Suppressor macrophage treated with lipopolysaccharide for 1 hour (primary cell): ENCODE measurements around the gene POLRMT.

Source experiments
- DNase-seq, 3 donors: peaks; one replicate each; pipeline ENCODE4 v3.0.0-alpha.2; 2020 to 2022

Gene POLRMT

DNA sequence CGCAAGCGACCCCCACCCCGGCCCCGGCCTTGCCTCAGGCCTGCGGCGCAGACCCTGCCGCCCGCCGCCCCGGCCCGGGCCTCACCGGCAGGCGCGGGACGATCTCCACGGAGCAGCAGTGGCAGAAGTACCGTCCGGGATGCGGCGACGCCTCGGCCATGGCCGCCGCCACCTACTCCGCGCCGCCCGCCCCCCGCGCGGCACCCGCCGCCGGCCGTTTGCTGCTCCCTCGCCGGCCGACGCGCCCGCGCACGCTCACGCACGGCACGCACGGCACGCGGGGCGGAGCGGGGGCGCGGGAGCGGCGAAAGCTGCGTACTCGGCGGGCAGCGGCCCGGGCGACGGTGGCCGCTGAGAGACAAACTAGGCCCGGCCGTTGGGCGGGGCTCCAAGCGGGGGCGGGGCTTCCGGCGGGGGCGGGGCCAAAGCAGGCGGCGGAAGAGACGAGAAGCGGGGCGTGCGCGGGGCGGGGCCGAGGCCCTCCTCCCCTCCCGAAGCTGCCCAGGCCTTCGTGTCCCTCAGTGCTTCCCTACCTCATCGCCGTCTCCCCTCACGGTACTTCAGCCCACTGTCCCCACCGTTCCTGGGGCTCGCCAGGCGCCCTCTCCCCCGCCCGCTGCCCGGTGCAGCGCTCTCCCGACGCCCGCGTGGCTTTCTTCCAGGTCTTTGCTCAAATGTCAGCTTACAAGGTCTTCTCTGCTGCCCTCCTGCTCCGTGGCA is 29.8 kb upstream of the POLRMT start, which contains the start of gene RNF126:
Gene RNF126 (minus strand): TSS at position 253 of the 720 bp plus-strand sequence. CDS start 93 bp downstream, at position 160.
- peak; percentile 92 to 98 (median 96) for DNase-seq

DNA sequence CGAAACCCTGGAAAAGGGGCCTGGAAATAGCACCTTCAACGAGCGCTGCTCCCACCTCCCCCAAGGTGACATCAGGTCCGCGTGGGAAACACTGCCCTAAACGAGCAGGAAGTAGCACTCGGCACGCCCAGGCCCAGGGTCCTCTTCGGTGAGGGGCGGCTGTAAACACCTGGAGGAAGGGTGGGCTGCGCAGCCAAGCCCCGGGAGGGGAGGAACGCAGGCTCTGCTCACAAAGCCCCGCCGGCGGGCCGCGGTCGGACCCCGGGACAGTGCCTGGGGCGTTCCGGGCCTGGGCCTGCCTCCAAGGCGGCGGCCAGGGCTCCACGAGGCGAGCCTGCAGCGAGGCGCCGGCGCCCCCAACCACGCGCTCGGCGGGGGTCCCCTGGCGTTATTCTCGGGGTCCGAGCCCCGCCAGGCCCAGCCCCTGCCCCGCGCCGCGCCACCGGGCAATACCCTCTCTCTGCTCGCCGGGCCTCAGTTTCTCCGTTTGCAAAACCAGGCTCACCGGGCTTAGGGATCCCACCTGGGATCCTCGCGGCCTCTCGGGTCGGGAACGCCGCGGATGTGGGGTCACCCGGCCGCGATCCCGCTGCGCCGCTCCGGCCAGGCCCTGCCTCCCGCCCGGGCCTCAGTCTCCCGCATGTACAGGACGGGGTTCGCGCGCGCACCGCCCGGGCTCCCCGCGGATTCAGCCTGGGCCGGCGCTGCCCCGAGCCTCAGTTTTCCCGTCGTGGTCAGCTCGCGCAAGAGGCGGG is 29.0 kb upstream of the POLRMT start:
- DNase-seq: peak; percentile 60 to 70 (median 62)

DNA sequence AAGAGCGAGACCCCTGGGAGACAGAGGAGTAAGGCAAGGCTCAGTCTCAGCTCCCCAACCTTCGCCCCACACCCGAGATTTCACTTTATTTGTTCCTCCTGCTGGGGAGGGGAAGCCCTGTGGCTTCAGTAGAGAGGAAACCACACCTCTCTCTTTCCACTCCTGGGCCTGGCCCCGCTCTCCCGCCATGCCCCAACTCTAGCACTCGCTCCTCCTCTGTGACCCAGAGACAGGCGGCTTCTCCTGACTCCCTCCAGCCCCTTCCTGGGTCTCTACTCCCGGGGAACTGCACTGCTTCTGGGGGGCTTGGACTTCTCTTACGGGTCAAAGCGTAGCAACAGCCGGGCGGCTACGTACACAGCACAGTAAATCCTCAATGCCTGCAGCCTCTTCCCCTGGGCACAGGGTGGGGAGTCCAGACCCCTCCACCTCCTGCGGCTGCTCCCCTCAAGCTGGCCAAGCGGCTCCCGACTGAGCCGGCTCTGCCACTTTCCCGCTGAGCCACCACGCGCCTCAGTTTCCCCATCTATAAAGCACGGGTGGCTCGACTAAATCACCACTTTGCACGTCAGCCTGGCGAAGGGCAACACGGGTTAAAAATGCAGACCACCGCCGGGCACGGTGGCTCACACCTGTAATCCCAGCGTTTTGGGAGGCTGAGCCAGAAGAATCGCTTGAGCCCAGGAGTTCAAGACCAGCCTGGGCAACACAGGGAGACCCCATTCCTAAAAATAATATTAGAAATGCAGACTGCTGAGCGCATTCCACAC is 28.3 kb upstream of the POLRMT start:
- peak; percentile 55 to 66 (median 59) for DNase-seq

DNA sequence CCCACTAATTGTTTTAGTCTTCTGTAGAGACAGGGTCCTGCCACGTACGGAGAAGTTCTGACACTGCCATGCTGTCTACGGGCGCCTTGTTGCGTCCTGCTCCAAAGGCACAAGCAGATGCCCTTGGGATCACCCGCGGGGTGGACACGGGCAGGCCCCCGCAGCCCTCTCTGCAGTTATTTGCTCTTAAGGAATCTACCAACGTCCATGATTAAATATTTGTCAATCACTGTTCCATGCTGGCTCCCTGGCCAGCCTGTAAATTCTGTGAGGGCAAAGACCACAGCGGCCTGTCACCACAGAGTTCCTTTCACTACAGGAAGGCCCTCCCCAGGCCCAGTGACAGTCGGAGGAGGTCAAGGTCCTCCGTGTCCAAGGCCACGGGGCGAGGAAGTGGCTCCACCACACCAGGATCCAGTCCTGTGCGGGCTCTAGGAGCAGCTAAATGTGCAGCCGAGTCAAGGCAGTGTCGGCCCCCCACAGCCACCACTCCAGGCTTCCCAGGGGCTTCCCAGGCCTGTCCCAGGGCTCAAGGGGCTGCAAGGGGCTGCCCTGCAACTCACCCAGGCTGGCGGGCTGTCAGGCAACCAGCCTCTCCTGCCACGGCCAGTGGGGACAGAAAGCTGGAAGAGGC is 27.6 kb upstream of the POLRMT start:
- peak in 1 of 3 donors; percentile 39 for DNase-seq

- DNase-seq: peak in 1 of 3 donors; percentile 37
These were observed 25.8 kb upstream of the POLRMT start for GRCh38 chr19:658916-659839.

- DNase-seq: no peak
These were observed 24.9 kb upstream of the POLRMT start for GRCh38 chr19:658059-658839.

DNA sequence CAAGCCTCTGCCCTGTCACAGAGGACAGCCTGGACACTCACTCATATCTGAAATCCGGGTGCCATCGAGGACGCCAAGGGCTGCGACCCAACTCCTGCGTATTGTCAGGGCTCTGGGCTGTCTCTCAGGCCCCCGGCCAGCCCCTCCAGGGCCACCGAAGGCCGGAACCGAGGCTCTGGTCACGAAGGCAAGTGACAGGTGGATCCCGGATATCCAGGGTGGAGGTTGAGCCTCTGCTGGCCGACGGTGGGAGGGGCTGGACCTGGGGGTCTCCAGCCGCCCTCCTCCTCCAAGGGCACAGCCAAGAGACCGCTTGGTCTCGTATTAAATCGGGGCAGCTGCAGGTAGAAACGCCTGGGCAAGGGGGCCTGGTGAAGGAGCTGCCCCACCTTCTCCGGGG is 24.3 kb upstream of the POLRMT start:
- DNase-seq: no peak

DNA sequence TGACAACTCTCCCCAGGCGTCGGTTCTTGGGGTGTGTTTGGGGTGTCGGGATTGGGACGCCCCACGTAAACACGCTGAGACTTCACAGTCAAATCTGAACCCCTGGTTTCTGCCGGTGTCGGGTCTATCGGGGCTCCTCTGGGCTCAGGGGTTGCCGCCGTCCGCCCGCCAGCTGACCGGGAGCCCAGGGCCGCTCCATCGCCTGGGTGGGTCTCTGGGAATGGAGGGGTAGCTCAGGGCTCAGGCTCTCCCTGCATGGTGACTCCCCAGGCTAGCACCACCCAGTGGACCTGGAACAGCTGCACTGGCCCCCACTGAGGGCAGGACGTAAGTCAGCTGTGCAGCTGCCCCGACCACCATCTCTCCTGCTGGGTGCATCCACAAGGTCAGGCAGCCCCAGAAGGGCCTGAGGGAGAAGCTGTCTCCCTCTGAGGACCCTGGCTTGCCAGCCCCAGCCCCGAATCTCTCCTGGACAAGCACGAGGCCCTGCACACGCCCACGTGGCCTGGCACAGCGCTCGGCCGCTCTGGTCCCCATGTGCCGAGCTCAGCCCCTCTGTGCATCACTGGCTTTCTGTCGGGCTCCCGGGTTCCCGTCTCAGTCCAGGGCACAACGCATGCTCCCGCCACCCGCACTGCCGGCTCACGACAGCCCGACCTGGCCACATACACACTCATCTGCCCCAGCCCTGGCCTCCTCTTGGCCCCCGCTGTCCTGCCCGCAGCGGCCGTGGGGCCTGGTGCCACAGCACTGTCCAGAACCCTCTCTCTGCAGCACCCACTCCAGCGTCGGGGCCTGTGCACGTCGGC is 23.6 kb upstream of the POLRMT start:
- DNase-seq: no peak

- no peak for DNase-seq
These were observed 22.4 kb upstream of the POLRMT start for GRCh38 chr19:655691-656090.

DNA sequence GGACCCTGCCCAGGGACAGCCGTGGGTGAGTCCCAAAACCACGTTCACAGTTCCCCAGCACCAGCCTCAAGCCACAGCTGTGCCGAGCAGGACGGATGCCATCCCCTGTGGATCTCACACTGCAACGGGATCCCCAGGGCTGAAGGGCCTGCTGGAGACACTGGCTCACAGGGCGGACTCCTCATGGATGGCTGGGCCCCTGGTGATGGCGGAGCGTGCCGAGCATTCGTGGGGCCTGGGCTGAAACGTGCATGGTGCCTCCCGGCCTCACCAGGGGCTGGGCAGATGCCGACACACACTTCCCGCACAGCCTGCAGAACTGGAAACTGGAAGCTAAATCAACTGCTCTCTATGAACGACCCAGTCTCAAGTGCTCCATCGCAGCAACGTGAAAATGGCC is 20.1 kb upstream of the POLRMT start:
- DNase-seq: no peak

DNA sequence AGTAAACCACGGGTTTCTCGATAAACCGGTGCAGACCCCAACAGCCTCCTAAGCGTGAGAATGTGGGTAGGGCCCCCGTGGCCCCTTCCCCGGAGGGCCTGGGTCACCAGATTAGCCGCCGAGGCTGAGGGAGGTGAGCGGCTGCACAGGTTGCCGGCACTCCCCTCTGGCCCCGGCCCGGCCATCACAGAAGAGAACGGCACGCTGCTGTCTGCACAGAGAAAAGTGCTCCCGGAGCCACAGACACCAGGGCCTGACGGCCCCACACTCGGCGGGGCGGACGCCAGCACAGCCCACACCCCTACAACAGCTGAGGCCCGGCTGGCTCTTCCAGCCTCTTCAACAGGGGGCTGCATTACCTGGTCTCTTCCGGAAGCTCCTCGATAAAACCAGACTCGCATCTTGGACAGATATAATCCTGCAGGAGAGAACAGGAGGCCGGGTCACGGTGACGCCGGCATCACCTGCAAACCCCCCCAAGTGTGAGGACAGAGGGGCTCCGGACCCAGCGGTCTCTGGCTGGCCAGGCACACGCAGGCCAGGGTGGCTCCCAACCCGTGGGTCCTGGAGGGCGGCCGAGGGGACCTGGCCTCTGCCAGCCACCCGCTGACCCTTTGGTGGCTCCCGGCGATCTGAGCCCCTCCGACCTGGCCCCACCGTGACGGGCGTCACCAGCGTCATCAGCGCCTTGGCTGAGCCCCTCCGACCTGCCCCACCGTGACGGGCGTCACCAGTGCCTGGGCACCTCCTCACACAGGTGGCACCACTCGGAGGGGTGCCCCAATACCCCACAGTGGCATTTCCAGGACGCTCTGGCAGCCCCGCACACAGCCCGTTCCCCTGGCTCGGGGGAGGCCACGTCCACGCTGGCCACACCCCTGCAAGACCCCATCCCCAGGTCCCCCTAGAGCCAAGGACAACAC is 19.4 kb upstream of the POLRMT start:
- no peak for DNase-seq

DNA sequence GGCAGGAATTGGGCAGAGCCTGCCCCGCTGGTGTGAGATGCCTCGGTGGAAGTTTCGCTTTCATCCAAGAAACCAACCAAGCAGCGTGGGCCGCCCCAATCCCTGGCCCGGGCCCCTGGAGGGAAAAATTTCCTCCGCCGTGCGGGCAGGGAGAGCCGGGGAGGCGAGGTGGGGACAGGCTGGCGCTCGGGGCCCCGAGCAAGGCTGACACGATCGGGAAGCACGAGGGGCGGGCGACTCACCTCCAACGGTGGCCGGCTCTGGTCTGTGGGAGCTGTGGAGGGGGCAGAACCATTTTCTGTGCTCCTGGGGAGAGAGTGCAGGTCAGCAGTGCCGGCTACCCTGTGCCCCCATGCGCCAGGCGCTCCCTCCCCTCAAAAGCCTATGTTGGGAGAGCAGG is 18.7 kb upstream of the POLRMT start:
- no peak for DNase-seq

DNA sequence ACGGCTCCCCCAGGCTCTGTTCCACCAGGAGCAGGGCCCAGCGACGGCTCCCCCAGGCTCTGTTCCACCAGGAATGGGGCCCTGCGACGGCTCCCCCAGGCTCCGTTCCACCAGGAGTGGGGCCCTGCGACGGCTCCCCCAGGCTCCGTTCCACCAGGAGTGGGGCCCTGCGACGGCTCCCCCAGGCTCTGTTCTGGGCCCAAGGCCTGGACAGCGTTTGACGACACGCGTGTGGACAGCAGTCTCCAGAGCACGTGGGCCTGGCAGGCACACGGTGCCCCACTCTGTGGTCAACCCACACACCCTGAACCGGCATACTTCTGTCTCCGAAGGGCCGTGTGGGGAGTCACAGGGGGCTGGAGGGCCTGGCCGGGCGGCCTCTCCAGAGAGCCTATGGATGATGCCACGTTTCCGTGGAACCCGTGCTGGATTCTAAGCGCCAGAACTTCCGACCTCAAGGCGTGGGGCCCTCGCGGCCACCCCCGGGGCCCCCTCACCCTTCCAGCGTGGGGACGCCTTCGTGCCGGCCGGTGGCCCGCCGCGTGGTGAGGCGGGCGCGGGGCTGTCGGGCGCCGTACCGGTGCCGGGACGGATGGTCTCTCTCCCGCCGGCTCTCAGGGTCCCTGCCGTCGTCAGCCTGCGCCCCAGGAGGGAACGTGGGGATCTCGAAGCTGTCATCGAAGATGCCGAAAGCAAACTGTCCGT is 17.9 kb upstream of the POLRMT start:
- no peak for DNase-seq

- DNase-seq: no peak
These were observed 16.8 kb upstream of the POLRMT start for GRCh38 chr19:650121-650520.

GRCh38 chr19:648904-649801 is 15.8 kb upstream of the POLRMT start:
- no peak for DNase-seq

GRCh38 chr19:648305-648704 is 15.0 kb upstream of the POLRMT start:
- no peak for DNase-seq
